Measurements from ENCODE around the gene RNPEP.

GRCh38 chr1:202054094-202054493, 71.6 kb downstream of the RNPEP start:
- TF ChIP-seq, protein P1, sequence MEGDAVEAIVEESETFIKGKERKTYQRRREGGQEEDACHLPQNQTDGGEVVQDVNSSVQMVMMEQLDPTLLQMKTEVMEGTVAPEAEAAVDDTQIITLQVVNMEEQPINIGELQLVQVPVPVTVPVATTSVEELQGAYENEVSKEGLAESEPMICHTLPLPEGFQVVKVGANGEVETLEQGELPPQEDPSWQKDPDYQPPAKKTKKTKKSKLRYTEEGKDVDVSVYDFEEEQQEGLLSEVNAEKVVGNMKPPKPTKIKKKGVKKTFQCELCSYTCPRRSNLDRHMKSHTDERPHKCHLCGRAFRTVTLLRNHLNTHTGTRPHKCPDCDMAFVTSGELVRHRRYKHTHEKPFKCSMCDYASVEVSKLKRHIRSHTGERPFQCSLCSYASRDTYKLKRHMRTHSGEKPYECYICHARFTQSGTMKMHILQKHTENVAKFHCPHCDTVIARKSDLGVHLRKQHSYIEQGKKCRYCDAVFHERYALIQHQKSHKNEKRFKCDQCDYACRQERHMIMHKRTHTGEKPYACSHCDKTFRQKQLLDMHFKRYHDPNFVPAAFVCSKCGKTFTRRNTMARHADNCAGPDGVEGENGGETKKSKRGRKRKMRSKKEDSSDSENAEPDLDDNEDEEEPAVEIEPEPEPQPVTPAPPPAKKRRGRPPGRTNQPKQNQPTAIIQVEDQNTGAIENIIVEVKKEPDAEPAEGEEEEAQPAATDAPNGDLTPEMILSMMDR (IDR thresholded peaks at IDR 0.05): no peak
- TF ChIP-seq POLR2A (IDR thresholded peaks at IDR 0.05): no peak
